Measurements from ENCODE around the gene KIF24. TPM values are rescaled to one million over a fixed set of nuclear protein-coding genes. Genes with fewer than 3 reads are reported as not detected.

KIF24 gene
- total and polyA plus RNA-seq, 2 of the 8 experiments (the other 6 are each of a cell fraction or from before 2014, with no cell fraction given): 2.7 to 3.9 TPM

GRCh38 chr9:34279411-34279810 lies 49.7 kb downstream of the KIF24 start:
- DNase-seq (ENCODE audit: low read depth in 1 of 2, low spot score in 2 of 2): no peak
- CTCF ChIA-PET (ENCODE audit: partially characterized antibody): interaction anchor here (1.2 to 1.5 kb wide), 2 partner anchors 24 to 268 kb away, joined by 3 to 4 read pairs; no protein-coding TSS in a partner anchor

More at GRCh38 chr9:34279411-34279810, 49.7 kb downstream of the KIF24 start:
- Histone ChIP-seq H4K20me1 (replicated peaks in 1 of 2; ENCODE audit: control insufficient read depth in 1 of 2, insufficient read depth in 2 of 2, low read length in 2 of 2) (no peaks in the 10 kb centered on the region), H3K18ac (ENCODE audit: extremely low read depth, low read length) (no peak overlapping the region), H2BK5ac (ENCODE audit: low read depth, low read length) (no peak overlapping the region), H3K4me1 (replicated peaks in 1 of 4; ENCODE audit: control insufficient read depth in 3 of 4, insufficient read depth in 4 of 4, low read length in 3 of 4) (no peaks in the 10 kb centered on the region), H3K4me3 (ENCODE audit: extremely low read depth in 1 of 4, insufficient read depth in 2 of 4, low read depth in 3 of 4, low read length in 4 of 4) (no peak overlapping the region), H3K23ac (ENCODE audit: insufficient read length) (no peak overlapping the region), H3K27me3 (replicated peaks in 1 of 4; ENCODE audit: control insufficient read depth in 3 of 4, extremely low read depth in 1 of 4, insufficient read depth in 3 of 4, low read length in 3 of 4) (no peaks in the 10 kb centered on the region), H3K56ac (replicated peaks; ENCODE audit: insufficient read length, low read depth, low read length) (no peak overlapping the region), H3K4ac (replicated peaks; ENCODE audit: insufficient read length, low read depth, low read length) (no peak overlapping the region), H2BK12ac (ENCODE audit: low read depth, low read length) (no peak overlapping the region), H3K14ac (ENCODE audit: insufficient read length) (no peak overlapping the region), H2AFZ (ENCODE audit: low read length) (no peak overlapping the region), H4K8ac (ENCODE audit: extremely low read depth, insufficient read depth, low read length) (no peak overlapping the region), H3K36me3 (ENCODE audit: control insufficient read depth in 2 of 4, insufficient read depth in 4 of 4, low read length in 3 of 4) (no peaks in the 10 kb centered on the region), H4K91ac (replicated peaks; ENCODE audit: insufficient read length, low read length) (no peak overlapping the region), H4K5ac (ENCODE audit: insufficient read length, low read depth, low read length) (no peak overlapping the region), H3K79me1 (ENCODE audit: low read depth, low read length) (no peaks in the 10 kb centered on the region), H2AK5ac (ENCODE audit: low read depth, low read length) (no peak overlapping the region), H2BK20ac (ENCODE audit: low read length) (no peak overlapping the region), H2BK15ac (ENCODE audit: low read length) (no peak overlapping the region), H3K4me2 (ENCODE audit: insufficient read depth in 1 of 2, low read depth in 2 of 2, low read length in 2 of 2) (no peak overlapping the region), H3K9me3 (ENCODE audit: insufficient read depth in 2 of 2, low read depth in 1 of 2, low read length in 1 of 2) (no peaks in the 10 kb centered on the region), H2BK120ac (replicated peaks; ENCODE audit: low read depth, low read length) (no peak overlapping the region), H3K23me2 (ENCODE audit: low read depth, low read length) (no peaks in the 10 kb centered on the region), H3K79me2 (ENCODE audit: control insufficient read depth in 1 of 2, insufficient read depth in 2 of 2, low read length in 2 of 2) (no peaks in the 10 kb centered on the region), H3K9ac (replicated peaks in 1 of 4; ENCODE audit: extremely low read depth in 1 of 4, low read depth in 3 of 4, low read length in 3 of 4) (no peak overlapping the region), H3K27ac (ENCODE audit: low read depth, low read length) (no peak overlapping the region)
- FAIRE-seq: no peak
- POLR2A ChIA-PET (ENCODE audit: partially characterized antibody): no interaction called here
- 83% methylated on average over 3 of the region's 3 CpGs; no CpG with 5 or more reads in 1 of the 2 experiments for WGBS, 2 experiments (ENCODE audit: extremely low coverage in 1 of 2, insufficient coverage in 1 of 2, insufficient read length in 1 of 2, insufficient replicate concordance in 2 of 2, low coverage in 1 of 2, low lambda C conversion rate in 2 of 2, missing lambda C conversion rate in 1 of 2)
- no peak for TF ChIP-seq RNF2 (IDR thresholded peaks at IDR 0.05; ENCODE audit: borderline replicate concordance, low read depth, low read length, missing control alignments, poor library complexity, severe bottlenecking)
- no peak for TF ChIP-seq SIRT6 (IDR thresholded peaks at IDR 0.05; ENCODE audit: low read length)
- TF ChIP-seq SP2 (IDR thresholded peaks at IDR 0.05; ENCODE audit: low read length): no peak
- no peak for TF ChIP-seq KDM5A (IDR thresholded peaks at IDR 0.05; ENCODE audit: low read length)
- no peak for TF ChIP-seq SUZ12 (IDR thresholded peaks at IDR 0.05; ENCODE audit: low read length)
- no peak for TF ChIP-seq TEAD4 (IDR thresholded peaks at IDR 0.05; ENCODE audit: low read depth, low read length)
- TF ChIP-seq TAF1 (IDR thresholded peaks at IDR 0.05; ENCODE audit: low read depth, low read length): no peak
- TF ChIP-seq SRF (IDR thresholded peaks at IDR 0.05; ENCODE audit: low read depth, low read length): no peak
- no peak for TF ChIP-seq EGR1 (IDR thresholded peaks at IDR 0.05; ENCODE audit: borderline replicate concordance, low read depth, low read length)
- no peak for TF ChIP-seq SP4 (IDR thresholded peaks at IDR 0.05; ENCODE audit: low read length)
- TF ChIP-seq E2F6 (IDR thresholded peaks at IDR 0.05): no peak
- TF ChIP-seq POLR2A (IDR thresholded peaks at IDR 0.05; ENCODE audit: control extremely low read depth in 1 of 2, low read depth in 2 of 2, low read length in 2 of 2): no peak

Data from H1 (cell line).